Stomach smooth muscle (tissue), 2 donors: ENCODE measurements around the gene CRABP1.
"Not testable (repeated sequence)": the region's sequence is repeated elsewhere in the genome, so short reads cannot be mapped to it uniquely, and the experiment has no call there.

Source experiments
- H3K27ac ChIP-seq: one replicate; pipeline ENCODE4 v1.7.0; 2013; ENCODE audit warnings: mild to moderate bottlenecking, low read length, inconsistent platforms
- H3K27me3 ChIP-seq, 2 donors: one replicate each; pipeline ENCODE4 v1.7.0; 2013; ENCODE audit warnings: low read length in 2 of 2; ENCODE audit not compliant: insufficient read depth in 2 of 2, control insufficient read depth in 1 of 2
- H3K36me3 ChIP-seq, 2 donors: one replicate each; pipeline ENCODE4 v1.7.0; 2013; ENCODE audit warnings: low read length in 2 of 2; ENCODE audit not compliant: control insufficient read depth in 2 of 2, insufficient read depth in 2 of 2
- H3K4me1 ChIP-seq: one replicate; pipeline ENCODE4 v1.7.0; 2013; ENCODE audit warnings: low read length; ENCODE audit not compliant: control insufficient read depth, insufficient read depth
- H3K4me3 ChIP-seq, 2 donors: one replicate each; pipeline ENCODE4 v1.7.0; 2013; ENCODE audit warnings: low read length in 2 of 2
- H3K9ac ChIP-seq, 2 donors: one replicate each; pipeline ENCODE4 v1.7.0; 2013; ENCODE audit warnings: low read length in 2 of 2, mild to moderate bottlenecking in 1 of 2
- H3K9me3 ChIP-seq, 2 donors: one replicate each; pipeline ENCODE4 v1.7.0; 2013; ENCODE audit warnings: low read length in 2 of 2; ENCODE audit not compliant: control insufficient read depth in 2 of 2
- donor health status: healthy.
- donor health status: Pancreatic carcinoma.

Gene CRABP1

GRCh38 chr15:78374436-78375393, 34.6 kb downstream of the CRABP1 start:
- H3K4me1 ChIP-seq = no peaks in the 10 kb centered on the region
- no peaks in the 10 kb centered on the region for H3K27me3 ChIP-seq
- no peak overlapping the region for H3K27ac ChIP-seq
- H3K4me3 ChIP-seq = no peak overlapping the region
- H3K36me3 ChIP-seq = no peaks in the 10 kb centered on the region
- no peaks in the 10 kb centered on the region for H3K9me3 ChIP-seq
- H3K9ac ChIP-seq = no peak overlapping the region

GRCh38 chr15:78380143-78380542, 40.0 kb downstream of the CRABP1 start:
- not testable (repeated sequence) for H3K36me3 ChIP-seq, H3K4me1 ChIP-seq, H3K9ac ChIP-seq, H3K4me3 ChIP-seq, H3K27ac ChIP-seq, H3K9me3 ChIP-seq, H3K27me3 ChIP-seq

GRCh38 chr15:78382114-78382880, 42.1 kb downstream of the CRABP1 start:
- peaks cover 10 to 11% of the 10 kb centered on the region in 2 donors for H3K27me3 ChIP-seq
- no peaks in the 10 kb centered on the region for H3K9me3 ChIP-seq
- H3K4me3 ChIP-seq = no peak overlapping the region
- H3K27ac ChIP-seq = no peak overlapping the region
- H3K36me3 ChIP-seq = no peaks in the 10 kb centered on the region
- H3K4me1 ChIP-seq = no peaks in the 10 kb centered on the region
- H3K9ac ChIP-seq = no peak overlapping the region

- Histone ChIP-seq H3K9me3 (no peaks in the 10 kb centered on the region), H3K27ac (no peak overlapping the region), H3K9ac (no peak overlapping the region), H3K36me3 (no peaks in the 10 kb centered on the region), H3K4me3 (no peak overlapping the region), H3K4me1 (peaks cover 4% of the 10 kb centered on the region), H3K27me3 (peaks cover 10 to 11% of the 10 kb centered on the region in 2 donors)
Observed at GRCh38 chr15:78384651-78385050, 44.5 kb downstream of the CRABP1 start.

GRCh38 chr15:78387246-78388037, 47.3 kb downstream of the CRABP1 start:
- H3K4me1 ChIP-seq = peaks cover 4% of the 10 kb centered on the region
- H3K36me3 ChIP-seq = no peaks in the 10 kb centered on the region
- peaks cover 7 to 14% of the 10 kb centered on the region in 2 donors for H3K27me3 ChIP-seq
- no peak overlapping the region for H3K4me3 ChIP-seq
- no peaks in the 10 kb centered on the region for H3K9me3 ChIP-seq
- H3K9ac ChIP-seq = no peak overlapping the region
- no peak overlapping the region for H3K27ac ChIP-seq

GRCh38 chr15:78388865-78389264, 48.7 kb downstream of the CRABP1 start:
- H3K9ac ChIP-seq = no peak overlapping the region
- no peaks in the 10 kb centered on the region for H3K36me3 ChIP-seq
- no peak overlapping the region for H3K4me3 ChIP-seq
- H3K27ac ChIP-seq = no peak overlapping the region
- H3K27me3 ChIP-seq = peaks cover 3 to 14% of the 10 kb centered on the region in 2 donors
- H3K4me1 ChIP-seq = peaks cover 4% of the 10 kb centered on the region
- no peaks in the 10 kb centered on the region for H3K9me3 ChIP-seq

GRCh38 chr15:78389322-78389721, 49.2 kb downstream of the CRABP1 start:
- H3K27ac ChIP-seq = no peak overlapping the region
- no peak overlapping the region for H3K4me3 ChIP-seq
- no peaks in the 10 kb centered on the region for H3K36me3 ChIP-seq

GRCh38 chr15:78389738-78390137, 49.6 kb downstream of the CRABP1 start:
- H3K36me3 ChIP-seq = no peaks in the 10 kb centered on the region
- peaks cover 2 to 9% of the 10 kb centered on the region in 2 donors for H3K27me3 ChIP-seq
- no peak overlapping the region for H3K27ac ChIP-seq
- H3K9ac ChIP-seq = no peak overlapping the region
- peaks cover 4% of the 10 kb centered on the region for H3K4me1 ChIP-seq
- H3K4me3 ChIP-seq = no peak overlapping the region
- H3K9me3 ChIP-seq = no peaks in the 10 kb centered on the region

More at GRCh38 chr15:78389322-78389721, 49.2 kb downstream of the CRABP1 start:
- Histone ChIP-seq H3K4me1 (peaks cover 4% of the 10 kb centered on the region), H3K27me3 (peaks cover 2 to 13% of the 10 kb centered on the region in 2 donors), H3K9me3 (no peaks in the 10 kb centered on the region), H3K9ac (no peak overlapping the region)

- Histone ChIP-seq H3K9ac (no peak overlapping the region), H3K4me3 (no peak overlapping the region), H3K27ac (no peak overlapping the region), H3K36me3 (no peaks in the 10 kb centered on the region), H3K9me3 (no peaks in the 10 kb centered on the region), H3K4me1 (peaks cover 4% of the 10 kb centered on the region), H3K27me3 (peaks cover 2 to 6% of the 10 kb centered on the region in 2 donors)
Observed at GRCh38 chr15:78390242-78390641, 50.1 kb downstream of the CRABP1 start.

GRCh38 chr15:78390826-78391225, 50.7 kb downstream of the CRABP1 start:
- Histone ChIP-seq H3K4me1 (peaks cover 4% of the 10 kb centered on the region), H3K27ac (no peak overlapping the region), H3K9ac (no peak overlapping the region), H3K9me3 (no peaks in the 10 kb centered on the region), H3K27me3 (peaks cover 2 to 6% of the 10 kb centered on the region in 2 donors), H3K4me3 (no peak overlapping the region), H3K36me3 (no peaks in the 10 kb centered on the region)
